ENCODE measurements around the gene GPR132. TPM values are rescaled to one million over a fixed set of nuclear protein-coding genes. Genes with fewer than 3 reads are reported as not detected.

Gene GPR132
- total and polyA plus RNA-seq, 7 donors, result 0.60 to 8.4 (median 1.9) TPM

DNA sequence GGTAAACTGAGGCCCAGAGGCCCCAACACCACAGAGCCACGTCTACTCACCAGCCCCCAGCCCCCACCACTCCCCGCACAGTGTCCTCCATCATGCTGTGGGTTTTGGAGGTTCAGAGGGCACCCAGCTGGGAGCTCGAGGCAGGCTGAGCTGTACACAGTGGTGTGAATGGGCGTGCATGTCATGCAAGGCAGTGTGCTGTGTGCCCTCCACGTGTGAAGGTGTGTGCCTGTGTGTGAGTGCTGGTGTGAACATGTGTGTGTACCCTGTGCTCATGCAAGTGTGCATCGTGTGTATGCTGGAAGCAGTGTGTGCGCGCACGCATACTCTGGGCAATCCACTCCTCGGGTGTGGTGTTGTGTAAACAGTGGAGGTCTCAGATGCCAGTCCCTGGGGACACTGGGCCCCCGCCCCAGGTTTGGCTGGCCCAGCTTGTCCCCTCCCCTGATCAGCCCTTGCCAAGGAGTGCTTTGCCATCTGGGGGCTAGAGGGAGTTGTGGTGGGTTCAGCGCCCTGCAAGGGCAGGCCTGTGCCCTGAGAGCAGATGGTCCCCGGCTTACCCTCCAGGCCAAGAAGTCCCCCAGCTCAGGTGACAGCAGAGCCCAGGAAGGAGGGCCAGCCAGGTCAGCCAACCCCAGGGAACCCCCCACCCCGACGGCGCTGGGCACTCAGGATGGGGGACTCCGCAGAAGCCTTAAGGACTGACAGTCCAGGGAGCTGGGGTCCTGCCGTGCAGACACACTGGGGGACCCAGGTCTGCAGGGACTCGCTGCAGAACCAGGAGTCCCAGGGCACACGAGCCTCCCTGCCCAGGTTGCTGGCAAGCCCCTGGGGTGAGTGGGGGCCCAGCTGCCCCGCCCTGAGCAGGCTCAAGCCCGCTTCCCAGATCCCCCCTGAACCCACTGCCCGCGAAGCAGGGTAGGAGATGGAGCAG, 23.8 kb upstream of the GPR132 start:
- no peaks in the 10 kb centered on the region for H3K9me3 ChIP-seq
- H3K27ac ChIP-seq, result peak overlapping the region; percentile 72 to 87 (median 77)
- H3K27me3 ChIP-seq, result no peaks in the 10 kb centered on the region
- DNase-seq, result peak; percentile 66
- no peak for TF ChIP-seq EP300 (IDR thresholded peaks at IDR 0.05)
- TF ChIP-seq POLR2AphosphoS5 (IDR thresholded peaks at IDR 0.05), result no peak
- TF ChIP-seq POLR2A (IDR thresholded peaks at IDR 0.05), result no peak
- no peak for TF ChIP-seq CTCF (IDR thresholded peaks at IDR 0.05)
- H3K4me3 ChIP-seq, result no peak overlapping the region
- no peaks in the 10 kb centered on the region for H3K36me3 ChIP-seq
- intact Hi-C loops (cut with DNase I), result no loop called here
- WGBS, 2 donors, result 52 to 76% methylated on average over 24 of the region's 24 CpGs
- peaks cover 0 to 70% (median 57%) of the 10 kb centered on the region in 4 donors for H3K4me1 ChIP-seq

- no peaks in the 10 kb centered on the region for H3K27me3 ChIP-seq
- peak overlapping the region in 3 of 4 donors; percentile 46 to 69 (median 59) for H3K4me3 ChIP-seq
- TF ChIP-seq CTCF (IDR thresholded peaks at IDR 0.05), result no peak
- no peak for TF ChIP-seq POLR2AphosphoS5 (IDR thresholded peaks at IDR 0.05)
- TF ChIP-seq POLR2A (IDR thresholded peaks at IDR 0.05), result no peak
- no peak for TF ChIP-seq EP300 (IDR thresholded peaks at IDR 0.05)
- WGBS, 2 donors, result 6 to 21% methylated on average over 44 of the region's 44 CpGs
- peaks cover 0 to 63% (median 51%) of the 10 kb centered on the region in 4 donors for H3K4me1 ChIP-seq
- no peaks in the 10 kb centered on the region for H3K9me3 ChIP-seq
- intact Hi-C loops (cut with DNase I), result no loop called here
- no peaks in the 10 kb centered on the region for H3K36me3 ChIP-seq
- peak overlapping the region; percentile 72 to 87 (median 77) for H3K27ac ChIP-seq
- DNase-seq, result peak; percentile 74
These were observed 23.0 kb upstream of the GPR132 start for GRCh38 chr14:105087963-105088811.

DNA sequence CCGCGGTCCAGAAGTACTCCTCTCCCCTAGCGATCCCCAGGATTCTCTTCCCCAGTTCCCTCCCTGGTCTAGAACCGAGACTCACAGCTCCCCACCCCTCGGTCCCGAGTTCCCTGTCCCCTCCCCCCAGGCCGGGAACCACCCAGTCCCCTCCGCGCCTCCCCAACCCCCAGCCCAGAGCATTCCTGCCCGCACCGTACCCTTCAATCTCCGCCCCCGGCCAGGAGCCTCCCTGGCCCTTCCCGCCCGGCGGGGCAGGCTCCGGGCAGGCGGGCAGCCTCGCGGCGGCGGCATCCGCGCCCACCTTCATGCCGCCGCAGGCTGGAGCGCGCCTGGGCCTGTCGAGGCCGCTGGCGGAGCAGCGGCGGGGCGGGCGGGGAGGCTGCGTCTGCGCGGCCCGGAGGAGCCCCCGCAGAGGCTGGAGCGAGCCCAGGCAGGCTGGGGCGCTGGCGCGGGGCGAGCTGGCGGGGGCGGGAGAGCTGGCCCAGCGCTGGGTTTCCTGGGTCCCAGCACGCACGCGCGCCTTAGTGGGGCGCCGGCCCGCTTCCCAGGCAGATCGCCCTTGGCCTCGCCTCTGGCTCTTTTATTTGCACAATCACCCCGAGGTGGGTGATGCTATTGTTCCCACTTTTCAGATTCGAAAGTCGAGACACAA, 22.2 kb upstream of the GPR132 start:
- peak overlapping the region; percentile 72 to 87 (median 77) for H3K27ac ChIP-seq
- H3K27me3 ChIP-seq, result no peaks in the 10 kb centered on the region
- 1% methylated on average over 60 of the region's 60 CpGs for WGBS, 2 donors
- no peaks in the 10 kb centered on the region for H3K36me3 ChIP-seq
- peaks cover 0 to 57% (median 45%) of the 10 kb centered on the region in 4 donors for H3K4me1 ChIP-seq
- peak; percentile 80 for DNase-seq
- intact Hi-C loops (cut with DNase I), result no loop called here
- no peak for TF ChIP-seq POLR2A (IDR thresholded peaks at IDR 0.05)
- peak in 3 of 4 donors; percentile 35 to 65 (median 39) for TF ChIP-seq POLR2AphosphoS5 (IDR thresholded peaks at IDR 0.05)
- H3K4me3 ChIP-seq, result peak overlapping the region; percentile 20 to 69 (median 52)
- H3K9me3 ChIP-seq, result no peaks in the 10 kb centered on the region

DNA sequence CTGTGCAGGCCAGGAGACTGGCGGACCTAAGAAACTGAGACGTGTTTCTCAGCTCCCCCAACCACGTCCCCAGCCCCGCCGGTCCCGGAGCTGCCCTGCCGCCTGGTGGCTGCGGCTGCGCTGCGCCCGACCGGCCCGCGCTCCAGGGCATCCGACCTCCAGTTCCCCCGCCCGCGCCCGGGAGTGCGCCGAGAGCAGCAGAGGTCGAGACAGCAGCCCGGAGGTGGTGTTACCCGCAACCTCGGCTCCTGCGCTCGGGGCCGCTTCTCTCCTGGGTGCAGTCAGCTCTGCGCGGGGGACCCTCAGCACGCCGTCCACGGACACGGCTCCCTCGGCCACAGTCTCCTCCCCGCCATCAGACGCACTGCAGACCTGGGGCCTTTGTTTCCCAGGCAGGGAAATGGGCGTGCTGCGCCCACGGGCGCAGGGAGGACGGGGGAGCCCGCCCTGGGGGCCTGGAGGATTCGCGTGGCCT, 21.6 kb upstream of the GPR132 start:
- WGBS, 2 donors, result 0% methylated on average over 45 of the region's 45 CpGs
- TF ChIP-seq EP300 (IDR thresholded peaks at IDR 0.05) (no peak), CTCF (IDR thresholded peaks at IDR 0.05) (peak; percentile 68 to 79 (median 74)), POLR2A (IDR thresholded peaks at IDR 0.05) (no peak), POLR2AphosphoS5 (IDR thresholded peaks at IDR 0.05) (peak in 2 of 4 donors; percentile 31 to 51)
- Histone ChIP-seq H3K27ac (peak overlapping the region; percentile 54 to 87 (median 77)), H3K4me1 (peaks cover 0 to 51% (median 39%) of the 10 kb centered on the region in 4 donors), H3K36me3 (no peaks in the 10 kb centered on the region), H3K27me3 (no peaks in the 10 kb centered on the region), H3K9me3 (no peaks in the 10 kb centered on the region), H3K4me3 (peak overlapping the region; percentile 20 to 69 (median 52))
- intact Hi-C loops (cut with DNase I), result no loop called here
- DNase-seq, result peak; percentile 89
